ENCODE results near the gene MOCS3. TPM values are rescaled to one million over a fixed set of nuclear protein-coding genes. Genes with fewer than 3 reads are reported as not detected.

MOCS3 gene
- total RNA-seq, 4 donors from 2014 or later: 6.7 to 7.8 (median 7.6) TPM

- no peaks in the 10 kb centered on the region for H3K9me3 ChIP-seq
- H3K36me3 ChIP-seq: peaks cover 43 to 68% of the 10 kb centered on the region in 2 donors
- intact Hi-C loops (cut with DNase I): no loop called here
- H3K4me3 ChIP-seq (replicated peaks in 1 of 3): no peak overlapping the region
- 94% methylated on average over 7 of the region's 7 CpGs for WGBS, 2 donors
- H3K27ac ChIP-seq: no peak overlapping the region
- no peak for DNase-seq
- no peaks in the 10 kb centered on the region for H3K4me1 ChIP-seq
- no peaks in the 10 kb centered on the region for H3K27me3 ChIP-seq
- TF ChIP-seq CTCF (IDR thresholded peaks at IDR 0.05): no peak
- TF ChIP-seq POLR2A (IDR thresholded peaks at IDR 0.05): no peak
These were observed 15.5 kb upstream of the MOCS3 start for GRCh38 chr20:50943069-50943468.

- Histone ChIP-seq H3K36me3 (peaks cover 50 to 55% of the 10 kb centered on the region in 2 donors), H3K27me3 (no peaks in the 10 kb centered on the region), H3K27ac (no peak overlapping the region), H3K4me1 (no peaks in the 10 kb centered on the region), H3K4me3 (replicated peaks in 1 of 3) (no peak overlapping the region), H3K9me3 (no peaks in the 10 kb centered on the region)
- intact Hi-C loops (cut with DNase I): no loop called here
- WGBS, 2 donors: 88 to 89% methylated on average over 4 of the region's 4 CpGs
- DNase-seq: no peak
- TF ChIP-seq POLR2A (IDR thresholded peaks at IDR 0.05): no peak
- no peak for TF ChIP-seq CTCF (IDR thresholded peaks at IDR 0.05)
These were observed 10.4 kb upstream of the MOCS3 start for GRCh38 chr20:50948132-50948785.

- TF ChIP-seq CTCF (IDR thresholded peaks at IDR 0.05) (no peak), POLR2A (IDR thresholded peaks at IDR 0.05) (no peak)
- no peaks in the 10 kb centered on the region for H3K9me3 ChIP-seq
- no peaks in the 10 kb centered on the region for H3K27me3 ChIP-seq
- 90 to 93% methylated on average over 2 of the region's 2 CpGs for WGBS, 2 donors
- intact Hi-C loops (cut with DNase I): no loop called here
- peaks cover 9 to 14% of the 10 kb centered on the region in 2 donors for H3K4me1 ChIP-seq
- peaks cover 26 to 34% of the 10 kb centered on the region in 2 donors for H3K36me3 ChIP-seq
- no peak overlapping the region for H3K27ac ChIP-seq
- no peak overlapping the region for H3K4me3 ChIP-seq (replicated peaks in 1 of 3)
- DNase-seq: no peak
These were observed 5.4 kb upstream of the MOCS3 start for GRCh38 chr20:50953196-50953595.

GRCh38 chr20:50953821-50954220, 4.8 kb upstream of the MOCS3 start:
- intact Hi-C loops (cut with DNase I): no loop called here
- no peaks in the 10 kb centered on the region for H3K9me3 ChIP-seq
- H3K27ac ChIP-seq: no peak overlapping the region
- peaks cover 9 to 14% of the 10 kb centered on the region in 2 donors for H3K4me1 ChIP-seq
- DNase-seq: no peak
- no peak overlapping the region for H3K4me3 ChIP-seq (replicated peaks in 1 of 3)
- TF ChIP-seq POLR2A (IDR thresholded peaks at IDR 0.05): no peak
- no peak for TF ChIP-seq CTCF (IDR thresholded peaks at IDR 0.05)
- peaks cover 24 to 29% of the 10 kb centered on the region in 2 donors for H3K36me3 ChIP-seq
- no peaks in the 10 kb centered on the region for H3K27me3 ChIP-seq

- DNase-seq: no peak
- no peak for TF ChIP-seq CTCF (IDR thresholded peaks at IDR 0.05)
- no peak for TF ChIP-seq POLR2A (IDR thresholded peaks at IDR 0.05)
- Histone ChIP-seq H3K27me3 (no peaks in the 10 kb centered on the region), H3K27ac (peak overlapping the region in 1 of 3 donors; percentile 95), H3K36me3 (peaks cover 6 to 8% of the 10 kb centered on the region in 2 donors), H3K4me1 (peaks cover 21 to 24% of the 10 kb centered on the region in 2 donors), H3K4me3 (replicated peaks in 1 of 3) (peak overlapping the region in 2 of 3 donors; percentile 86 to 99), H3K9me3 (no peaks in the 10 kb centered on the region)
- 24 to 26% methylated on average over 7 of the region's 7 CpGs for WGBS, 2 donors
- intact Hi-C loops (cut with DNase I): no loop called here
These were observed 1.3 kb upstream of the MOCS3 start for GRCh38 chr20:50957276-50957675.
